HCT116 (cell line): ENCODE measurements around the gene CHD2. TPM values are rescaled to one million over a fixed set of nuclear protein-coding genes. Genes with fewer than 3 reads are reported as not detected.

Experiments
- ATAC-seq: fragments of 200-7000 bp; cut with Tn5 transposase; 2 replicates; pipeline ENCODE4 v1.9.1; 2020; ENCODE audit warnings: mild to moderate bottlenecking, moderate library complexity
- BruUV-seq: library from RNA; stranded (reverse); fragments of 400-500 nt; replicated peaks from 2 replicates; lab custom pipeline; 2021; lab: Mats Ljungman, UMichigan
- CTCF ChIA-PET: fragments of 300-600 bp; sonication (Branson Sonifier 250); formaldehyde crosslinking; loops from one replicate; lab custom pipeline; 2021; ENCODE audit warnings: antibody characterized with exemption; lab: Charles Lee
- POLR2A ChIA-PET: fragments of 300-600, 350-600 bp; sonication (Branson Sonifier 250); formaldehyde crosslinking; loops from one replicate; lab custom pipeline; 2021; ENCODE audit warnings: antibody characterized with exemption; lab: Charles Lee
- RAD21 ChIA-PET, 2 experiments: fragments of 300-600 bp; sonication (Branson Sonifier 250); formaldehyde crosslinking; loops; one replicate each; lab custom pipeline; 2023; ENCODE audit warnings: low total read pairs in 2 of 2; ENCODE audit not compliant: uncharacterized antibody in 2 of 2, unreplicated experiment in 2 of 2, low non-redundant PET in 1 of 2; lab: Charles Lee
- DNase-seq: peaks from one replicate; pipeline ENCODE4 v3.0.0-alpha.2; 2010; ENCODE audit warnings: low read depth, low spot score
- H2AFZ ChIP-seq: fragments of 200-600 bp; shearing (Covaris generic), sonication (generic); 2 replicates; pipeline ENCODE4 v1.6.1; 2017; ENCODE audit warnings: low read depth, mixed run types, mixed read lengths, antibody characterized with exemption, low read length; ENCODE audit not compliant: poor library complexity, severe bottlenecking
- H3K27ac ChIP-seq: 2 replicates; pipeline ENCODE4 v1.5.1; 2012; ENCODE audit warnings: low read depth, low read length
- H3K27me3 ChIP-seq: fragments of 200-600 bp; sonication (generic); 2 replicates; pipeline ENCODE4 v1.6.1; 2016; ENCODE audit warnings: mixed run types, low read length, mixed read lengths; ENCODE audit not compliant: insufficient read depth
- H3K36me3 ChIP-seq, 2 experiments: fragments of 200-500 bp in 1 of 2; fragments of 200-600 bp in 1 of 2; sonication (Bioruptor generic) in 1 of 2; sonication (generic) in 1 of 2; 2 replicates each; pipeline versions ENCODE4 v1.5.1 to v1.6.1; 2014 to 2016; ENCODE audit warnings: low read length in 2 of 2, inconsistent platforms in 1 of 2, mixed read lengths in 1 of 2, mixed run types in 1 of 2; ENCODE audit not compliant: insufficient read depth in 2 of 2, control insufficient read depth in 1 of 2
- H3K4me1 ChIP-seq, 2 experiments: fragments of 200-600 bp in 1 of 2; sonication (generic) in 1 of 2; 2 replicates each; pipeline versions ENCODE4 v1.5.1 to v1.6.1; 2012 to 2017; ENCODE audit warnings: low read length in 2 of 2, inconsistent platforms in 1 of 2, mild to moderate bottlenecking in 1 of 2, mixed read lengths in 1 of 2, mixed run types in 1 of 2, moderate library complexity in 1 of 2; ENCODE audit not compliant: insufficient read depth in 2 of 2, control insufficient read depth in 1 of 2
- H3K4me2 ChIP-seq: fragments of 200-600 bp; sonication (generic); 2 replicates; pipeline ENCODE4 v1.6.1; 2017; ENCODE audit warnings: mixed run types, low read length, mixed read lengths
- H3K4me3 ChIP-seq, 2 experiments: fragments of 200-600 bp in 1 of 2; sonication (generic) in 1 of 2; replicated peaks in 1 of 2; 2 replicates each; pipeline ENCODE4 v1.5.1; 2011 to 2016; ENCODE audit warnings: low read length in 2 of 2, control low read depth in 1 of 2, low read depth in 1 of 2, mild to moderate bottlenecking in 1 of 2, mixed read lengths in 1 of 2, mixed run types in 1 of 2
- H3K79me2 ChIP-seq: fragments of 200-600 bp; sonication (generic); 2 replicates; pipeline ENCODE4 v1.6.1; 2017; ENCODE audit warnings: mild to moderate bottlenecking, mixed run types, low read length, moderate library complexity, mixed read lengths; ENCODE audit not compliant: insufficient read depth
- H3K9ac ChIP-seq: fragments of 200-600 bp; sonication (generic); 2 replicates; pipeline ENCODE4 v1.6.1; 2016; ENCODE audit warnings: low read length, mixed read lengths
- H3K9me2 ChIP-seq: fragments of 200-600 bp; sonication (generic), shearing (Covaris generic); 2 replicates; pipeline ENCODE4 v1.6.1; 2017; ENCODE audit warnings: mixed run types, mild to moderate bottlenecking, moderate library complexity; ENCODE audit not compliant: insufficient read depth
- H3K9me3 ChIP-seq, 2 experiments: fragments of 200-500 bp in 1 of 2; fragments of 200-600 bp in 1 of 2; sonication (Bioruptor generic) in 1 of 2; sonication (generic) in 1 of 2; 2 replicates each; pipeline ENCODE4 v1.6.1; 2014 to 2017; ENCODE audit warnings: low read length in 2 of 2, mixed read lengths in 2 of 2, inconsistent platforms in 1 of 2, low read depth in 1 of 2, mild to moderate bottlenecking in 1 of 2, mixed run types in 1 of 2, moderate library complexity in 1 of 2; ENCODE audit not compliant: control insufficient read depth in 1 of 2, insufficient read depth in 1 of 2
- H4K20me1 ChIP-seq: fragments of 200-600 bp; sonication (generic), shearing (Covaris generic); 2 replicates; pipeline ENCODE4 v1.6.1; 2017; ENCODE audit warnings: mixed run types, mild to moderate bottlenecking, moderate library complexity; ENCODE audit not compliant: insufficient read depth
- CTCF ChIP-seq, 3 experiments: fragments of 200-600 bp in 1 of 3; sonication (generic) in 1 of 3; IDR thresholded peaks in 2 of 3; conservative IDR thresholded peaks in 1 of 3; 2 replicates each; pipeline ENCODE4 v1.5.1; 2012 to 2017; ENCODE audit warnings: low read depth in 2 of 3, low read length in 2 of 3, antibody characterized with exemption in 1 of 3, borderline replicate concordance in 1 of 3, control low read depth in 1 of 3, mild to moderate bottlenecking in 1 of 3, mixed read lengths in 1 of 3, mixed run types in 1 of 3, moderate library complexity in 1 of 3; ENCODE audit not compliant: insufficient read depth in 1 of 3
- EGR1 ChIP-seq: IDR thresholded peaks from 2 replicates; pipeline ENCODE4 v1.6.1; 2012; ENCODE audit warnings: low read depth
- ELF1 ChIP-seq: IDR thresholded peaks from 2 replicates; pipeline ENCODE4 v1.6.1; 2012; ENCODE audit warnings: low read depth, borderline replicate concordance
- EZH2 ChIP-seq: fragments of 200-600 bp; sonication (generic); IDR thresholded peaks from 2 replicates; pipeline ENCODE4 v1.6.1; 2017; ENCODE audit warnings: antibody characterized with exemption, mixed run types
- FOSL1 ChIP-seq: IDR thresholded peaks from 2 replicates; pipeline ENCODE4 v1.6.1; 2012; ENCODE audit warnings: low read depth
- JUND ChIP-seq: IDR thresholded peaks from 2 replicates; pipeline ENCODE4 v1.6.1; 2012
- POLR2A ChIP-seq: IDR thresholded peaks from 2 replicates; pipeline ENCODE4 v1.7.0; 2011; ENCODE audit warnings: borderline replicate concordance; ENCODE audit not compliant: insufficient read depth, insufficient read length; ENCODE audit errors: extremely low read depth
- REST ChIP-seq: IDR thresholded peaks from 2 replicates; pipeline ENCODE4 v1.6.1; 2012; ENCODE audit warnings: low read depth
- SP1 ChIP-seq: IDR thresholded peaks from 2 replicates; pipeline ENCODE4 v1.6.1; 2012; ENCODE audit warnings: low read depth
- TCF7L2 ChIP-seq: IDR thresholded peaks from 2 replicates; pipeline ENCODE4 v1.7.0; 2011; ENCODE audit warnings: borderline replicate concordance, inconsistent platforms; ENCODE audit not compliant: insufficient read depth, insufficient read length; ENCODE audit errors: extremely low read depth
- ZBTB33 ChIP-seq: IDR thresholded peaks from 2 replicates; pipeline ENCODE4 v1.6.1; 2011; ENCODE audit warnings: mild to moderate bottlenecking, low read length, moderate library complexity; ENCODE audit not compliant: insufficient replicate concordance; ENCODE audit errors: extremely low read depth
- ZFX ChIP-seq: fragments of 450-650 bp; IDR thresholded peaks from 2 replicates; pipeline ENCODE4 v1.6.1; 2017
- ZNF274 ChIP-seq: fragments of 200-500 bp; sonication (Bioruptor generic); IDR thresholded peaks from 2 replicates; pipeline ENCODE4 v1.6.1; 2014; ENCODE audit warnings: mild to moderate bottlenecking, low read depth, low read length, inconsistent platforms
- intact Hi-C: fragments of 100-400 bp; cut with micrococcal nuclease; formaldehyde crosslinking; loops from 2 replicates; pipeline ENCODE4 v1.10.0; 2022
- total RNA-seq: library from RNA; stranded (reverse); gene quantifications from one replicate; pipeline ENCODE4 v1.2.1, GENCODE V29; 2021; ENCODE audit not compliant: unreplicated experiment

CHD2 gene
- total RNA-seq, 1 experiment from 2014 or later = 116 TPM

GRCh38 chr15:92879949-92880725, 20.0 kb upstream of the CHD2 start:
- BruUV-seq = no TSS peak
- Histone ChIP-seq H3K9ac (no peak overlapping the region), H3K36me3 (peaks cover 0 to 5% of the 10 kb centered on the region in 2 experiments; a peak in 1 of 4 replicates), H3K79me2 (peaks cover 23% of the 10 kb centered on the region), H2AFZ (peak overlapping the region; percentile 2), H3K4me1 (peaks cover 12 to 23% of the 10 kb centered on the region in 2 experiments; a peak in 3 of 4 replicates), H3K4me3 (no peak overlapping the region), H3K9me3 (no peaks in the 10 kb centered on the region), H3K4me2 (no peak overlapping the region), H3K27ac (no peak overlapping the region), H3K27me3 (no peaks in the 10 kb centered on the region), H3K9me2 (no peaks in the 10 kb centered on the region), H4K20me1 (no peaks in the 10 kb centered on the region; the same call in 1 of the 2 replicates)
- POLR2A ChIA-PET = interaction anchor here (1.2 to 3.4 kb wide), 2 partner anchors 49 to 60 kb away, joined by 4 to 27 read pairs; no protein-coding TSS in a partner anchor
- CTCF ChIA-PET = interaction anchor here (0.7 kb wide), 1 partner anchor 66 kb away, joined by 3 read pairs; no protein-coding TSS in a partner anchor
- DNase-seq (no peak), ATAC-seq (no peak)
- RAD21 ChIA-PET = no interaction called here
- intact Hi-C loops = loop anchor here (5.0 kb wide), 1 partner anchor 58 kb away; no protein-coding TSS in a partner anchor
- no peak for TF ChIP-seq REST
- no peak for TF ChIP-seq ZNF274
- TF ChIP-seq ELF1 = no peak
- no peak for TF ChIP-seq ZBTB33
- no peak for TF ChIP-seq FOSL1
- TF ChIP-seq ZFX = no peak
- TF ChIP-seq POLR2A = no peak
- no peak for TF ChIP-seq JUND
- no peak for TF ChIP-seq TCF7L2
- no peak for TF ChIP-seq EGR1
- no peak for TF ChIP-seq SP1
- TF ChIP-seq CTCF (IDR thresholded peaks at IDR 0.05 in 2 of 3, conservative IDR thresholded peaks at IDR 0.05 in 1 of 3; ENCODE audit: borderline replicate concordance in 1 of 3, insufficient read depth in 1 of 3, low read depth in 2 of 3, low read length in 2 of 3) = no peak
- no peak for TF ChIP-seq EZH2
- TF ChIP-seq, all 23 proteins: peak for 0
